ENCODE data around the gene CLDN22. TPM values are rescaled to one million over a fixed set of nuclear protein-coding genes. Genes with fewer than 3 reads are reported as not detected.

CLDN22 gene
- total RNA-seq, 1 experiment from 2014 or later: not detected

DNA sequence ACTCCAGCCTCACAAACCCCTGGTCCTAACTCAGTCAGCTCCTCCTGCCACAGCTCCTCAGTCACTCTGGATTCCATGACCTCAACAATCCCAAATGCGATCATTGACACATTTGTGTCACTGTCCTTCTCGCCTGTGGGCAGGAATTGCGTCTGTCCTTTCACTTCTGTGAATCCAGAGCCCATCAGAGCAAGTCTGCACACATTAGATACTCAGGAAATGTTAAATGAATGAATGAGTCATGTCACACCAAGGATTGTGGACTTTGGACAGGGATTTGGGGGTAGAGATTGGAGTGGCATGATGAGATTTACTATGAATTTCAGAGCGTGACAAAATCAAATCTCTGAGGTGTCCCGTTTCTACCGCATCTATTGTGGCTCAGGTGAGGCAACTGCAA is 13.9 kb upstream of the CLDN22 start (continued):
- TF ChIP-seq, protein P1, sequence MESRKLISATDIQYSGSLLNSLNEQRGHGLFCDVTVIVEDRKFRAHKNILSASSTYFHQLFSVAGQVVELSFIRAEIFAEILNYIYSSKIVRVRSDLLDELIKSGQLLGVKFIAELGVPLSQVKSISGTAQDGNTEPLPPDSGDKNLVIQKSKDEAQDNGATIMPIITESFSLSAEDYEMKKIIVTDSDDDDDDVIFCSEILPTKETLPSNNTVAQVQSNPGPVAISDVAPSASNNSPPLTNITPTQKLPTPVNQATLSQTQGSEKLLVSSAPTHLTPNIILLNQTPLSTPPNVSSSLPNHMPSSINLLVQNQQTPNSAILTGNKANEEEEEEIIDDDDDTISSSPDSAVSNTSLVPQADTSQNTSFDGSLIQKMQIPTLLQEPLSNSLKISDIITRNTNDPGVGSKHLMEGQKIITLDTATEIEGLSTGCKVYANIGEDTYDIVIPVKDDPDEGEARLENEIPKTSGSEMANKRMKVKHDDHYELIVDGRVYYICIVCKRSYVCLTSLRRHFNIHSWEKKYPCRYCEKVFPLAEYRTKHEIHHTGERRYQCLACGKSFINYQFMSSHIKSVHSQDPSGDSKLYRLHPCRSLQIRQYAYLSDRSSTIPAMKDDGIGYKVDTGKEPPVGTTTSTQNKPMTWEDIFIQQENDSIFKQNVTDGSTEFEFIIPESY (IDR thresholded peaks at IDR 0.05; ENCODE audit: extremely low read depth, insufficient replicate concordance, low read length): no peak
- TF ChIP-seq SRF (IDR thresholded peaks at IDR 0.05; ENCODE audit: low read depth) (no peak), ZNF274 (IDR thresholded peaks at IDR 0.05; ENCODE audit: low read depth, low read length) (no peak), EZH2 (IDR thresholded peaks at IDR 0.05) (no peak)
- TF ChIP-seq, protein P2, sequence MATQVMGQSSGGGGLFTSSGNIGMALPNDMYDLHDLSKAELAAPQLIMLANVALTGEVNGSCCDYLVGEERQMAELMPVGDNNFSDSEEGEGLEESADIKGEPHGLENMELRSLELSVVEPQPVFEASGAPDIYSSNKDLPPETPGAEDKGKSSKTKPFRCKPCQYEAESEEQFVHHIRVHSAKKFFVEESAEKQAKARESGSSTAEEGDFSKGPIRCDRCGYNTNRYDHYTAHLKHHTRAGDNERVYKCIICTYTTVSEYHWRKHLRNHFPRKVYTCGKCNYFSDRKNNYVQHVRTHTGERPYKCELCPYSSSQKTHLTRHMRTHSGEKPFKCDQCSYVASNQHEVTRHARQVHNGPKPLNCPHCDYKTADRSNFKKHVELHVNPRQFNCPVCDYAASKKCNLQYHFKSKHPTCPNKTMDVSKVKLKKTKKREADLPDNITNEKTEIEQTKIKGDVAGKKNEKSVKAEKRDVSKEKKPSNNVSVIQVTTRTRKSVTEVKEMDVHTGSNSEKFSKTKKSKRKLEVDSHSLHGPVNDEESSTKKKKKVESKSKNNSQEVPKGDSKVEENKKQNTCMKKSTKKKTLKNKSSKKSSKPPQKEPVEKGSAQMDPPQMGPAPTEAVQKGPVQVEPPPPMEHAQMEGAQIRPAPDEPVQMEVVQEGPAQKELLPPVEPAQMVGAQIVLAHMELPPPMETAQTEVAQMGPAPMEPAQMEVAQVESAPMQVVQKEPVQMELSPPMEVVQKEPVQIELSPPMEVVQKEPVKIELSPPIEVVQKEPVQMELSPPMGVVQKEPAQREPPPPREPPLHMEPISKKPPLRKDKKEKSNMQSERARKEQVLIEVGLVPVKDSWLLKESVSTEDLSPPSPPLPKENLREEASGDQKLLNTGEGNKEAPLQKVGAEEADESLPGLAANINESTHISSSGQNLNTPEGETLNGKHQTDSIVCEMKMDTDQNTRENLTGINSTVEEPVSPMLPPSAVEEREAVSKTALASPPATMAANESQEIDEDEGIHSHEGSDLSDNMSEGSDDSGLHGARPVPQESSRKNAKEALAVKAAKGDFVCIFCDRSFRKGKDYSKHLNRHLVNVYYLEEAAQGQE (IDR thresholded peaks at IDR 0.05; ENCODE audit: low read depth): no peak

DNA sequence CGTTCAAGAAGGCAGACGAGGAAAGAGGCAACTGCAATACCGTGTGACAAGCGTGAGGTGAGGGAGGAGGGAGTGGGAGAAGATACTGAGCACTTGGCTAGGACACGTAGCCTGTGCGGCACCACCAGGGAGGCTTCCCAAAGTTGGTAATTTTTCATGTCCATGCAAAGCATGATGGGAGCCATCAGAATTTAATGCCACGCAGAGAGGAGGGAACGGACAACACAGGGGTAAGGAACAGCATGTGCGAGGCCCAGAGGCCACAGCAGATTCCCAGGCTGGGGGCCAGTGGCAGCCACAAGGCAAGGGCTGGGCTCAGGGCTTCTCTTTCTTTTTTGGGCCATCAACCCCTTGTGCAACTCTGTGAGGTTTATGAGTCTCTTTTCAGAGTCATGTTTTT is 13.1 kb upstream of the CLDN22 start:
- 0 out of 2 replicates have a peak overlapping the region, but pooled peaks have one; percentile 83 for H3K4me2 ChIP-seq (ENCODE audit: low read length)
- peaks cover 38 to 49% of the 10 kb centered on the region in 2 experiments for H3K4me1 ChIP-seq (ENCODE audit: control insufficient read depth in 1 of 2, insufficient read depth in 2 of 2, low read length in 2 of 2)
- H4K20me1 ChIP-seq (ENCODE audit: insufficient read depth): no peaks in the 10 kb centered on the region
- H3K9me2 ChIP-seq (ENCODE audit: insufficient read depth): no peaks in the 10 kb centered on the region
- no peak for ATAC-seq
- no peak overlapping the region for H3K27ac ChIP-seq (ENCODE audit: low read depth, low read length)
- no peak overlapping the region for H3K4me3 ChIP-seq (replicated peaks in 1 of 2; ENCODE audit: low read depth in 1 of 2, low read length in 2 of 2)
- BruUV-seq (replicated peaks): no TSS peak
- ChIA-PET POLR2A (no interaction called here), CTCF (no interaction called here), RAD21 (ENCODE audit: low non-redundant PET in 1 of 2, low total read pairs in 2 of 2, uncharacterized antibody in 2 of 2, unreplicated experiment in 2 of 2) (no interaction called here)
- peaks cover 0 to 3% of the 10 kb centered on the region in 2 experiments; a peak in 1 of 4 replicates for H3K9me3 ChIP-seq (ENCODE audit: control insufficient read depth in 1 of 2, insufficient read depth in 1 of 2, low read depth in 1 of 2, low read length in 2 of 2)
- no peak overlapping the region for H3K9ac ChIP-seq (ENCODE audit: low read length)
- H3K79me2 ChIP-seq (ENCODE audit: insufficient read depth, low read length): no peaks in the 10 kb centered on the region
- no peaks in the 10 kb centered on the region for H3K36me3 ChIP-seq (ENCODE audit: control insufficient read depth in 1 of 2, insufficient read depth in 2 of 2, low read length in 2 of 2)
- intact Hi-C loops (cut with micrococcal nuclease): no loop called here
- no peak for DNase-seq (ENCODE audit: low read depth, low spot score)
- no peak overlapping the region for H2AFZ ChIP-seq (ENCODE audit: low read depth, low read length, poor library complexity, severe bottlenecking)
- H3K27me3 ChIP-seq (ENCODE audit: insufficient read depth, low read length): no peaks in the 10 kb centered on the region
- TF ChIP-seq SIN3A (IDR thresholded peaks at IDR 0.05; ENCODE audit: low read depth): no peak
- TF ChIP-seq CEBPB (IDR thresholded peaks at IDR 0.05; ENCODE audit: low read depth): no peak
- TF ChIP-seq, protein P1 (IDR thresholded peaks at IDR 0.05; ENCODE audit: extremely low read depth, insufficient replicate concordance, low read length): no peak
- TF ChIP-seq, protein P2 (IDR thresholded peaks at IDR 0.05; ENCODE audit: low read depth): no peak
- no peak for TF ChIP-seq ZFX (IDR thresholded peaks at IDR 0.05)
- TF ChIP-seq ZNF274 (IDR thresholded peaks at IDR 0.05; ENCODE audit: low read depth, low read length): no peak
- TF ChIP-seq FOSL1 (IDR thresholded peaks at IDR 0.05; ENCODE audit: low read depth): no peak
- no peak for TF ChIP-seq CBX3 (IDR thresholded peaks at IDR 0.05; ENCODE audit: low read depth)
- no peak for TF ChIP-seq TCF7L2 (IDR thresholded peaks at IDR 0.05; ENCODE audit: borderline replicate concordance, extremely low read depth, insufficient read depth, insufficient read length)
- TF ChIP-seq YY1 (IDR thresholded peaks at IDR 0.05; ENCODE audit: extremely low read depth, insufficient replicate concordance, low read depth, low read length): no peak
- TF ChIP-seq POLR2AphosphoS5 (IDR thresholded peaks at IDR 0.05; ENCODE audit: low read depth, low read length): no peak
